HG02759 (cell line): ENCODE measurements around the gene RPL5.
"Not testable (repeated sequence)": the region's sequence is repeated elsewhere in the genome, so short reads cannot be mapped to it uniquely, and the experiment has no call there.

Experiments
- ATAC-seq: cut with Tn5 transposase; IDR thresholded peaks from one replicate; pipeline ENCODE4 v1.9.1; 2021; ENCODE audit warnings: mild to moderate bottlenecking, moderate library complexity; ENCODE audit not compliant: unreplicated experiment

RPL5 gene

DNA sequence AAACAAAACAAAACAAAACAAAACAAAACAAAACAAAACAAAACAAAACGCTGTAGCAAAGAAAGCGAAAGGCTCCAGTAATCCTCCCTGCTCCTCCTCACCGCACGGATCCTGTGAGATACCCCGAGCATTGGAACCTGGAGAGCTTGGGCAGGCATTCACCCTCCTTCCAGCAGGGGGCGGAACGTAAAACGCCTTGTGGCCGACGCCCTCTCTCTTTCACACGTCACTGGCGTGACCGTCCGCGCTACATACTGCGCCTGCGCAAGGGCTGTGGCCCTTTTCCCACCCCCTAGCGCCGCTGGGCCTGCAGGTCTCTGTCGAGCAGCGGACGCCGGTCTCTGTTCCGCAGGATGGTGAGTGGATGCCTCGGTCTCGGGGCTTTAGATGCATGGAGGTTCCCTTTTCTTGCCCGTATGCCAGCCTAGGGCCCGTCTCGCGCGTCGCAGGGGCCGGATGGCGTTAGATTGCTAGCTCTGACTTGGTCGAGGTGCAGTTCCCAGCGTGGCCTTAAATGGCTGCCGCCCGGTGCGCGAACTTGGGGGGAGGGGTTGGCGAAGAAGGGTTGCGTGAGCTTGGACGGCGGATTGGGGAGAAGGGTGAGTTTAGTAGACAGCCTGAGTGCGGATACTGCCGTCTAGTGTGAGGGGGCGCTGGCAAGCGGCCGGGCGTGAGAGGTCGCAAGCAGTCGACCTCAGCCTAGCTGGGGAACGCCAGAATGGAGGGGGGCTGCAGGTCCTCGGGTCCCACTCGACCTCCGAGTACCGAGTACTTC, at the start of gene RPL5:
TSS of gene RPL5 (plus strand) at position 279 of the 775 bp plus-strand sequence. CDS start at position 354, 75 bp downstream.
- peak; percentile 98 for ATAC-seq

GRCh38 chr1:92783550-92783949, 48.3 kb upstream of the RPL5 start:
- ATAC-seq, result not testable (repeated sequence)

- peak; percentile 5 for ATAC-seq
Measured at GRCh38 chr1:92784021-92784638, 47.7 kb upstream of the RPL5 start.

DNA sequence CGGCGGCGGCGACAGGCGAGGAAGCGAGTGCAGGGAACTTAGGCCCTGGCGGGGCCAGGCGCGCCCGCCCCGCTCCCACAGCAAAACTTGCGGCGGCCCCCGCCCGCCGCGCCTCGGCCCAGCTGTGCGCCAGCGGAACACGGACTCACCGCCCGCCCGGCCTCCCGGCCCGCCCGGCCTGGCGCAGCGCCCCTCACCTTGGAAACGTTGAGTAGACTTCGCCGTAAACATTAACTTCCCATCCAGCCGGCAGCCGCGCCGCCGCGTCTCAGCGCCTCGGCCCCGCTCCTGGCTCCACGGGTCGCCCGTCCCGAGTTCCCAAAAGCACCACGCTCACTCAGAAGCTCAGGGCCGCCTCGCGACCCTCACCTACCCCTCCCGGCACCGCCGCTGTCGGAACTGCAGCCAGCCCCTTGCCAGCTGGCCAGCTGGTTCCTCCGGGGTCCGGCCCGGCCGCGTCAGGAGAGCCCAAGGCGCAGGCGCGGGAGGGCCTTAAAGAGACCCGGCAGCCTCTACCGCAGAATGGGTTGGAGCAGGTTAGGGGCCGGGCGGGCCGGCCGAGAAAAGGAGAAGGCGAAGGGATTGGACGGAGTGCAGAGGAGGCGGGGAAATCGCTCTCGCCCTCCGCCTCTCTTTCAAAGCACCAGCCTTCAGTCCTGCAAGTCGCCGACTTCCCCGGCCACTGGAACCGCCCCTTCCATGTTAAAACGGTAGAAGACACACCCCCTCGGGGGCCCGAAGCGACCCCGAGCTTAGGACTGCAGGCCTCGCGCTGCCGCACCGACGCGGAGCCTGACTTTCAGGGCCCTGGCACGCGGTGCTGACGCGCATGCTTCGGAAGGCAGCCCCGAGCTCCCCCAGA, 47.0 kb upstream of the RPL5 start, which contains the start of gene EVI5:
TSS of gene EVI5 (minus strand) at position 470 of the 862 bp plus-strand sequence. CDS start 48,562 bp downstream, outside the sequence.
- ATAC-seq, result peak; percentile 95

DNA sequence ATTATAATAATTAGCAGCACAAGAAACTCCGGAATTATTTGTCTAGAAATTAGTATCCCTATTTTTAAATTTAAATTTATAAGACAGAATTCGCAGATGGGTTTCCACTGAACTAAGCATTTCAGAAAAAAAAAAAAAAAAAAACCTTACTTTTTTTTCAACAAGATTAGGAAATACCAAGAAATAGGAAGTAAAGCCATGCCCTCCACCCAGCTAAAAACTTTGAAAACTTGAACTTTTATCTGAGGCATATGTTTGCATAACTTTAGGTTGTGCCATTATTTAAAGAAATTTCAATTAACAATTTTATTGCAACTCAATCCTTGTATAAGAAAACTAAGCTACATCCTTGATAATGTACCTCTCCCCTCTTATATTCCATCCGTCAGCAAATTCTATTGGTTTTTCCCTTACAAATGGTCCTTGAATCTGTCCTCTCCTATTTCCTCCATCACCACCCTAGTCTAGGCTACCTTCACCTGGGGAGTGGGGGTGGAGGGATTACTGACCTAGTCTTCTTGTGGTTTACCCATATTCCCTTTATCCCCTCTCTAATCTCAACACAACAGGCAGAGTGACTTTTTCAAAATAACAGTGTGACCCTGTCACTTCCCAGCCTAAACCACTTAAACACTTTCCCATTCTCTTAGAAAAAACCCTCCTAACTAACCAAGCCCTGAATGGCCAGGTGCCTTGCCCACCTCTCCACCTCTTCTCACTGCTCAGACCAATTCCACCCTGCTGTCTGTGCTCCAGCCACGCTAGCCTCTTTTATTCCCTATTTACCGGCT, 45.5 kb upstream of the RPL5 start:
- no peak for ATAC-seq

DNA sequence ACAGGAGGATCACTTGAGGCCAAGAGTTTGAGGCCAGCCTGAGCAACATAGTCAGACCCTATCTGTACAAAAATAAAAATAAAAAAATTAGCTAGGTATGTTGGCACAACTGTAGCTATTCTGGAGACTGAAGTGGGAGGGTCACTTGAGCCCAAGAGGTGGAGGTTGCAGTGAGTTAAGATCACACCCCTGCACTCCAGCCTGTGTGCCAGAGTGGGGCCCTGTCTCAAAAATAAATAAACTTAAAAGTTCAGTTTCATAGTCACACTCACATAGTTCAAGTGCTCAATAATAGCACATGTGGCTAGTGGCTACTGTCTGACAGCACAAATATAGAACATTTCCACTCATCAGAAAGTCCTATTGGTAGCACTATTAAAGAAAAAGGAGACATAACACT, 41.8 kb upstream of the RPL5 start:
- ATAC-seq, result no peak

GRCh38 chr1:92790867-92791266, 41.0 kb upstream of the RPL5 start:
- no peak for ATAC-seq

- no peak for ATAC-seq
Measured at GRCh38 chr1:92791487-92792066, 40.3 kb upstream of the RPL5 start.

DNA sequence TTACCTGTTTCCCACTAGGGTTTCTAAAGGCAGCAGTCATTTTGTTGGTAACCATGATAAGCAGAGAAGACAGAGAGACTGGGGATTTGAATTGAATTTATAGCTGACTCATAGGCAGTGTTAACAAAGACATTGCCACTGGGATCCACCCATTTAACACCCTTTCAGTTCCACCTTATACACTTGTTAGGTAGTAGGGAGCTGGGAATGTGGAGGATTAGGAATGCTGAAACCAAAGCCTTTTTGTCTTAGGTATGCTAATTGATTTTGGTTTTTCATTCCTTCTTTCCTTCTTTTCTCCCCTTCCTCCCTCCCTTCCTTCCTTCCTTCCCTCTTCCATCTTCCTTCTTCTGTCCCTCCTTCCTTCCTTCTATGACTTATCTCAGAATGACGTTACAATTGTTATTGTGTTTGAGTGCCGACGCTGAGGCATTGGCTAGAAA, 39.5 kb upstream of the RPL5 start:
- ATAC-seq, result no peak

DNA sequence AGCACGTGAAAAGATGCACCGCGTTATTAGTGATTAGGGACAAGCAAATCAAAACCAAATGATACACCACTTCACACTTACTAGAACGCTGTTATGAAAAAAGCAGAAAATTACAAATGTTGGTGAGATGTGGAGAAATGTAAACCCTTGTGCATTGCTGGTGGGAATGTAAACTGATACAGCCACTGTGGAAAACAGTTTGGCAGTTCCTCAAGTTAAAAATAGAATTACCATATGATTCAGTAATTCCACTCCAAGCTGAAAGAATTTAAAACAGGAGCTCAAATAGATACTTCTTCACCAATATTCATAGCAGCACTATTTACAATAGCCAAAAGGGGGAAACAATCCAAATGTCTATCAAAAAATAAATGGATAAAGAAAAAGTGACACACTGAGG, 36.7 kb upstream of the RPL5 start:
- no peak for ATAC-seq

GRCh38 chr1:92797297-92797696, 34.5 kb upstream of the RPL5 start:
- no peak for ATAC-seq

DNA sequence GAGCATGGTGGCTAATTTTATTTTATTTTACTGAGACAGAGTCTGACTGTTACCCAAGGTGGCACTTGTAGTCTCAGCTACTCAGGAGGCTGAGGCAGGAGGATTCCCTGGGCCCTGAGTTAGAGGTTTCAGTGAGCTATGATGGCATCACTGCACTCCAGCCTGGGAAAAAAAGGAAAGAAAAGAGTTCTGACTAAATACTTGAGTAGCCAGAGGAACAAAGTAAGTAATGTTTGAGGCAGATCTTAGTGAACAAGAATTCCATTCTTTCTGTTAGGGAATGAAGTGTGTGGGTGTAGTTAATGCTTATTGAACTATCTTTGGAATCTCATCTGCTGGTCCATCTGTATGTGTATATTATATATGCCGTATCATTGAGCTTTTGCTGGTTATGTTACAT, 33.9 kb upstream of the RPL5 start:
- no peak for ATAC-seq

GRCh38 chr1:92803140-92803887, 28.5 kb upstream of the RPL5 start:
- no peak for ATAC-seq

- no peak for ATAC-seq
Measured at GRCh38 chr1:92804721-92805201, 27.1 kb upstream of the RPL5 start.

DNA sequence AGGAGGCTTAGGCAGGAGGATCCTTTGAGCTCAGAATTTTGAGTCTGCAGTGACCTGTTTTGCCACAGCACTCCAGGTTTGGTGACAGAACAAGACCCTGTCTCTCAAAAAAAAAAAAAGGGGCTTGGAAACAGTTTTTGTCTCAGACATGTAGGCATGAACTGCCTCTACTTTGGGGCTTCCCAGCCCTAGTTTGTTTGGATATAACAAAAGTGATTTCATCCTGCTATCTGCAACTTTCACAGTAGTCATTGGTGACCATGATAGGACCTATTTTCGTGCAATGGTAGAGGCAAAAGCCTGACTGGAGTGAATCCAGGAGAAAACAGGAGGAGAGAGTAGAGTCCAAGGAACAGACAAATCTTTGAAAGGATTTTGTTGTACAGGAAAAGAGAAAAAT, 26.6 kb upstream of the RPL5 start:
- ATAC-seq, result no peak

DNA sequence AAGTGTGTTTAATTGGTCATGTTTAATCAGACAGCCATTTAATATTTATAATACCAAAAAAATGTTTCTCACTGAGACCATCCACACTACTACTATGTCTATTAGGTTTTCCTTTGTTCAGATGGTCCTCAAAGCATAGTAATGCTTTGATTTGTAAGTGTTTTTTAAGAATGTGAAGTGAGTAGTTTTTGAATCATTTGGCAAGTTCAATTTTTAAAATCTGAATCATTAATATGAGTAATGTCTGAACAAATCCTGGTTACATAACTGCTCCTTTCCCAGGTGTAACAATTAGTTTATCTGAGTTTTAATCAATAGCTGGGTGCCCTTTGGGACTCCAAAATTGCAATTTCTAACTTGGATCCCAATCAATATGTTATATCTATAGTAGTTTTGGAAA, 23.5 kb upstream of the RPL5 start:
- no peak for ATAC-seq

- ATAC-seq, result no peak
Measured at GRCh38 chr1:92816732-92817131, 15.1 kb upstream of the RPL5 start.

DNA sequence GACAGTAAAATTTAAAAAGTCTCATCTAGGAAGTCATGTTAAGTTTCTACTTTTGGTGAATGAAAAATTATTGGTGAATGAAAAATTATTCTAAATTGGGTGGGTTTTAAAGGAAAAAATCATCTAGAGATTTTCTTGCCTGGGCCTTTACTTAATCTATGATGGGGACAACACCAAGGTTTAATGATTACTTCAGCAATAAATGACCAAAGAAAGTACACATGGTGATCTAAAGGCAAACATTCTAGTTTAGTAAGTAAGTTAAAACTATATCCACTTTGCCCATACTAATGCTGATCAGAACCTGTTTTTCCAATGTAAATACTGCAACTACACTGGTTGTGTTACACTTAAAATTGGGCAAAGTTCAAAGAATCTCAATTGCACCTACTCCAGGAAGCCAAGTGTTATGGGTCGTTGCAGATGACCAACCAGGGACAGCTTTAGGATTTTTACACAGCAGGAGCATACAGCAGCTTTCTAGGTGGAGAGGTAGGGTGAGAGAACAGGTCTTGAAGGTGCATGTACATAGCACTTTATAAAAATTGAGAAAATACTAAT, 14.6 kb upstream of the RPL5 start:
- ATAC-seq, result no peak
